Measurements from ENCODE around the gene PRR5.
"Not testable (repeated sequence)": the region's sequence is repeated elsewhere in the genome, so short reads cannot be mapped to it uniquely, and the experiment has no call there.

Gene PRR5

DNA sequence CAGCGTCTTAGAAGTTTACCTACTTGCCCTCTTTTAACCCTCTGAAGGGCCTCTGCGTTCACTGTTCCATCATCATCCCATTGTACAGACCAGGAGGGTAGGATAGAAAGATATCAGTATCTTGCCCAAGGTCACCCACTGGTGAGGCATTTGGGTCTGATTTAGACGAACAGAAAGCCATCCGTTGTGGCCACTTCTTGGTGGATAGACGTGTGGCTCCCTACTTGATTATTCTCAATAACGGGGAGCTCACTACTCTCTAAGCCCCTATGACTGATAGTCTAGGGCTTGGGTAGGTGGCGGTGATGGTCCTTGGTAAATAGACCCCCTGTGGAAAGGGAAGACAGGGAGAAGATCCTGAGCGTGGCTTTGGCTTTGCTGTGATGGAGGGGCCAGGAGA, 28.6 kb upstream of the PRR5 start:
- no peak for DNase-seq (ENCODE audit: low read depth in 2 of 2)

DNA sequence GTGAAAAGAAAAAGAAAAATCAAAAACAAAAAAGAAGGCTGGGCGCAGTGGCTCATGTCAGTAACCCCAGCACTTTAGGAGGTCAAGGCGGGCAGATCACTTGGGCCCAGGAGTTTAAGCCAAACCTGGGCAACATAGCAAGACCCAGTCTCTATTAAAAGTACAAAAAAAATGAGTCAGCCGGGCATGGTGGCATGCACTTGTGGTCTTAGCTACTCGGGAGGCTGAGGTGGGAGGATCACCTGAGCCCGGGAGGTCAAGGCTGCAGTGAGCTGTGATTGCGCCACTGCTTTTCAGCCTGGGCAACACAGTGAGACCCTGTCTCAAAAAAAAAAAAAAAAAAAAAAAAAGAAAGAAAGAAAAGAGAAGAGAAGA, 26.0 kb upstream of the PRR5 start:
- DNase-seq (ENCODE audit: low read depth in 2 of 2): not testable (repeated sequence)

DNA sequence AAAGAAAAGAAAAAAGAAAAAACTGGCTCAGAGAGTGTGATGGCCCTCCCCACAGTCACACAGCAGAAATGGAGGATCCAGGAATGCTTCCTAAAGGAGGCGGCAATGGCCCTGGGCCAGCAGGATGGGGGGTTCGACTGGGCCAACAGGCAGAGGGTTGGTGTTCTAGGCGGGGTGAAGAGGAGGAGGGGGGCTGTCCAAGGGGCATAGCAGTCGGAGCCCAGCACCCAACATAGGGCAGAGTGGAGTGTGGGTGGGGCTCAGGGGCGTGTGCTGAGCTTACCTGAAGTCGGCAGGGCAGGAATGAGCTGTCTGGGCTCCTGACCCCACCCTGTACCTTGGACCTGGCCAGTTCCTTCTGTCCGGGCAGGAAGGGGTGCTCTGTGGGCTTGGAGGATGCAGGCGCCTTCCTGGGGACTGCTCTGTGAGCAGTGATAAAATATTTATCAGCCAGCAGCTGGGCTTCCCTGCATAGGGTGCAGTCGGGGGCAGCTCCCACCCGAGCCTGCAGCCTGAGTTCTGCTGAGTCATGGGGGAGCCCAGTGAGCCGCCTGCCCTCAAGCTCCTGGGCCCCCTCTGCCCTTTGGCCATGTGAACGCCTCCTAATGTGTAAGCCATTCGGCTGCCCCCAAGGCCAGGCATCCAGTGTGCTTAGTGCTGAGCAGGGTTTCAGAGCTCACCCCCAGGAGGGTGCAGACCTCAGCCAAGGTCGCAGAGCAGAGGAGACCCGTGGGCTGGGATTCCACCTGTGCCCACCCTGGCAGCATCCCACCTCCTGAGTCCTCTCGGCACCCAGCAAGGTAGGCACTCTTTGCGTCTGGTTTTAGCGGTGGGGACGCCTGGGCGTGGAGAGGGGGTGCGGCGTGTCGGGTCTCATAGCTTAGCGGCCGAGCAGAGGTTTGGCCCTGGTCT, 25.3 kb upstream of the PRR5 start:
- DNase-seq (ENCODE audit: low read depth in 2 of 2): no peak

DNA sequence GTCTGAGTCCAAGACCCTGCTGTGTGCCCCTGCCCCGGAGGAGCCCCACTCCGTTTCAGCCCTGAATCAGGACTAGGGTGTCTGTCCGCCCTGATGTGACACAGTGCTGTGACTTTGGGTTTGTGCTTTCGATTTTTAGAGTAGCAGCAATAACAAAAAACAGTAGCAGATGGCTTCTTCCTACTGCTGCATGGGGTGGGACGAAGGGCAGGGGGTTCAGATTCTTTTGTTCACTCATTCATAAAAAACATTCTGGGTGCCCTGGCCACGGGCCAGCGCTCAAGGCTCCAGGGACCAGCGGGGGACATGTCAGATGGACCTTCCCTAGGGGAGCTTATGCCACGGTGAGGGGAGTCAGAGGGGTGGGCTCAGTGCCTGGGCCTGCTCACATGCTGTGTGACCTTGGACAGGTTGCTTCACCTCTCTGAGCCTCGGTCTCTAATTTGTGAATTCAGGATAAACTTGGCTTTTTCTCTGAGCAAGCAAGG, 24.6 kb upstream of the PRR5 start:
- no peak for DNase-seq (ENCODE audit: low read depth in 2 of 2)

DNA sequence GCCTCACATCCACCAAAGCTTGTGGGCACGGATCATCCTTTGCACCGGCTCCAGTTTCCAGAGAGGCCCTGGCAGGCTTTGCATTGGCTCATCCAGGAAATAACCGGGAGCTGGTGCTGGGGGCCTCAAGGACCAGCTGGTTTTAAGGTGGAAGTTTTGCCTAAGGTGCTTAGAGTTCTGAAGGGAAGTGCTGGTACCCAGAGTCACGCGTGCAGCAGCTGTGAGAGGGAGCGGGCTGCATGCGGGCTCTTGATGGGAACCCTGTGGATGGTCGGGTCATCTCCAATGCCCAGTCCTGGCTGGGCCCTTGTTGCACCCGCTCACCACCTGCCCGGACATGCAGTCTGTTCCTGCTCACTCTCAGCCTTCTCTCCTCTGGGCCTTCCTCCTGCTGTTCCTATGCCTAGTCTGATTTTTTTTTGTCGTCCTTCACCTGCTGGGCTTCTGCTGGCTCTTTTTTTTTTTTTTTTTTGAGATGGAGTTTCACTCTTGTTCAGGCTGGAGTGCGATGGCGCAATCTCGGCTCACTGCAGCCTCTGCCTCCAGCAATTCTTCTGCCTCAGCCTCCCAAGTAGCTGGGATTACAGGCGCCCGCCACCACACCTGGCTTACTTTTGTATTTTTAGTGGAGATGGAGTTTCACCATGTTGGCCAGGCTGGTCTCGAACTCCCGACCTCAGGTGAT, 24.0 kb upstream of the PRR5 start:
- no peak for DNase-seq (ENCODE audit: low read depth in 2 of 2)

DNA sequence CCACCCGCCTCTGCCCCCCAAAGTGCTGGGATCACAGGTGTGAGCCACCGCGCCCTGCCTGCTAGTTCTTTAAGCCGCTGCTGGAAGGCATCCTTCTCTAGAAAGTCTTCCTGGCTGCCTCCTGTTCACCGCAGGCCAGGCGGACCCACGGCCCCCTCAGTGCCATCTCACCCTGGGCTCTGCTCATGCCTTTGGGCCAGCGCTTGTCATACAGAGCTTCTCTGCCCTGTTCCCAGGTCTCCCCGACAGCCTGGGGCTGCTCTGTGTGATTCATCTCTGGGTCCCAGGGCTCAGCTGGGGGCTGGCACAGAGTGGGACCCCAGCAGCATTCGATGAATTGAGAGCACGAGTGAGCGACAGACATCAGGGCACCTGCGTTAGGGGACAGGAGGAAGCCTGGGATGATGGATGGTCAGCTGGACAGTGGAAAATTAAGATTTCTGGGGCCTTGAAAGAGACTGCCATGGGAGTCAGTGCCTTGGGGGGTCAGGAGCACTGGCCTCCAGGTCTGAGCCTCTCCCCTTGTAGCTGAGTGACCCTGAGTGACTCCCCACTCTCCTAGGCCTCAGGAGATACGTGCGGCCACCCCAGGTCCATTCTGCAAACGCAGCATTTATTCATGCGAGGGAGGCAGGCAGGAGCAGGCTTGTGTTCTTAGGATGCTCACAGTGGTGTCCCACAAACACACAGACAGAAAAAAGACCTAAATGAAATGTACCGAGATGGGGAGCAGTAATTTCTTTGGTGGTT, 23.3 kb upstream of the PRR5 start:
- no peak for DNase-seq (ENCODE audit: low read depth in 2 of 2)

DNA sequence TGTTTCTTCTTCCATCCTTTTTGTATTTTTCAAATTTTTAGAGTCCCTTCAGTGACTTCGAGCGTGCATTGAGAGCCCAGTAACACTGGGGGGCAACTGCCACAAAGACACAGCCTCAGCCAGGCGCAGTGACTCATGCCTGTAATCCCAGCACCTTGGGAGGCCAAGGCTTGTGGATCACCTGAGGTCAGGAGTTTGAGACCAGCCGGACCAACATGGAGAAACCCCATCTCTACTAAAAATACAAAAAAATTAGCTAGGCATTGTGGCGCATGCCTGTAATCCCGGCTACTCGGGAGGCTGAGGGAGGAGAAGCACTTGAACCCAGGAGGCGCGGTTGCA, 22.7 kb upstream of the PRR5 start:
- DNase-seq (ENCODE audit: low read depth in 2 of 2): not testable (repeated sequence)

DNA sequence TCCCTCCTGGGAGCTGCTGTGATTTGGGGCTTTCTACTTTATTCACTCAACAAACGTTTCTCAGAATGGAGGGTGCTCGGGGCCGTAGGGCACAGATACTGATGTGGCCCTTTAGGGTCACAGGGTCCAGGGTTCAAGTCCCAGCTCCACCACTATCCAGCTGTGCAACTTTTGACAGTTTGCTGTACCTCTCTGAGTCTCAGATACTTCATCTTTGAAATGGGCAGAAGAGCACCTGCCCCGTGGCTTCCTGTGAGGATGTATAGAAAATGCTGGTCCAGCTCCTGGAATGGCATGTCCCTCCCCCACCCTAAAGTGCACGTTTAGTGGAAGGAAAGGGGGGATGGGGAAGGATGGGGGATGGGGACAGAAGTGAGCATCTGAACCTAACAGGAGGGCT, 21.9 kb upstream of the PRR5 start:
- DNase-seq (ENCODE audit: low read depth in 2 of 2): no peak

DNA sequence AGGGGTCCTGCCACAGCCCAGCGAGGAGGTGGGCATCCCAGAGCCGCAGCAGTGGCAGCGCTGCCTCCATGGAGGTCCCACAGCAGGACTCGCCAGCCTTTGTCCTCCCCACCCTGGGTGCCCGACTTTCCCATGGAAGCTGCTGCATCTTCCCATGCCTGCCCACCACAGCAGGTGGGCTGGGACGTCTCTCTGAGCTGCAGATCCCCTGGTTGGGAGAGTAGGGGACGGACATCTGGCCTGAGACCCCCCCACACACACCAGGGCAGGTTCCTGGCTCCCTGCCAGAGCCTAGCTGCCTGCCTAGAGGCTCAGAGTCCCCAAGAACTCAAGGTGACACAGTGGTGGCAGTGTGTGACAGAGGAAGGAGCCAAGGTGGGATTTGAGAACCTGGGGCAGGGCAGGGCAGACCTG, 21.5 kb upstream of the PRR5 start:
- no peak for DNase-seq (ENCODE audit: low read depth in 2 of 2)

DNA sequence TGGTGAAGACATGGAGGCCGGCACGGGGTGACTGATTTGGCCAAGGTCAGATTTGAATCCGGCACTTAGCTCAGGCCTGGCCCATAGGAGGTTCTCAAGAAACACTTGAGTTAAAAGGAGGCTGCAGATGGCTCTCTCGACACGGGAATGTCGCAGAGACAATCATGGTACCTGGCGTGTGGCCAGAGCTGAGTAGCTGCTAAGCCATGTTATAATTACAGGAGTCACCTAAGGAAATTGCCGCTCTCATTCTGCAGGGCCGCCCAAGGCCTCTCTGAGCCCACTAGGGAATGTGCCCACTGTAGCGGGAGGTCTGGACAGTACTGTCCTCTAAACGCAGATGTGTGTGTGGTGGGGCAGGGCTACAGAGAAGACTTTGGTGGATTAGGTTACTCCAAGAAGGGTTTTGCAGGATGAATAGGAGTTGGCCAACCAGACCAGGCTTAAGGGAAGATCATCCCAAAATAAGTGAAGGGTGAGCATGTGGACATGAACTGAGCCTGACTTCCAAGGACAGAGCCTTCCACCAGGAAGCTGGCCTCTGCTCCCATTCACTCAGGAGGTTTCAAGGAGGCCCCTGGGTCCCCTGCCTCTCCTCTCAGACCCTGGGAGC, 19.3 kb upstream of the PRR5 start:
- DNase-seq (ENCODE audit: low read depth in 2 of 2): no peak

DNA sequence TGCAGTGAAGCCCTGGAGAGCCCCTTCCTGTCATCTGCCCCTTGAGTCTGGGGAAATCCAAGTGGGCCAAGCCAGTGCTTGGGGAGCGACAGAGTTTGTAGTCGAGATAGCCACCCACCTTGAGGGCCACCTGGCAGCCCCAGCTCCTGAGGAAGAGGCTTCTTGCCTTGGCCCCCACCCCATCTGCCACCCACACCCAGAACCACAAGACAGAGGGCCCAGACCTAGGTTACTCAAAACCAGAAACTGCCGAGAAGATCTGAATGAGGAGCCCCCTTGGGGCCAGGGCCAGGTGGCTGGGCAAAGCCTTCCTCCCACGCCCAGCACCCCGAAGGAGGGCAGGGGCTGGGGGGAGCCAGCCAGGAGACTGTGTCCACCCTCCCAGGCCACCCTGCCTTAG, 18.8 kb upstream of the PRR5 start:
- DNase-seq (ENCODE audit: low read depth in 2 of 2): no peak

DNA sequence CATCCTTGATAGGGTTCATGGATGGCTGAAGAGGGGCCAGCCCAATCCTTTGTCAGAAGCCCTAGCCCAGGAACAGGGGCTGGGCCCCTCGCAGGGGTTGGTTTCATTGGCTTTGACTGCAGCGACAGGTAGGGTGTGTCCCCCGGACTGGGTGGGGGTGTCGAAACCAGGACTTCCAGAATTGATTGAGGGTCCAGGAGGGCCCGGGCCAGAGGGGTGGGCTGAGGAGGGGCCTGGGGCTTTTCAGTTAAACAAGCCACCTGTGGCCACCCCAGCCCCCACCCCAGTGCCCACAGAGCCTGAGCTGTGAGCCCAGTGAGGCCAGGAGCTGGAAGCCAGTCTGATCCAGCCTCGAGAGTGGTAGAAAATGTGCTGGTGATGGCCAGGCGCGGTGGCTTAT, 18.1 kb upstream of the PRR5 start:
- DNase-seq (ENCODE audit: low read depth in 2 of 2): no peak

DNA sequence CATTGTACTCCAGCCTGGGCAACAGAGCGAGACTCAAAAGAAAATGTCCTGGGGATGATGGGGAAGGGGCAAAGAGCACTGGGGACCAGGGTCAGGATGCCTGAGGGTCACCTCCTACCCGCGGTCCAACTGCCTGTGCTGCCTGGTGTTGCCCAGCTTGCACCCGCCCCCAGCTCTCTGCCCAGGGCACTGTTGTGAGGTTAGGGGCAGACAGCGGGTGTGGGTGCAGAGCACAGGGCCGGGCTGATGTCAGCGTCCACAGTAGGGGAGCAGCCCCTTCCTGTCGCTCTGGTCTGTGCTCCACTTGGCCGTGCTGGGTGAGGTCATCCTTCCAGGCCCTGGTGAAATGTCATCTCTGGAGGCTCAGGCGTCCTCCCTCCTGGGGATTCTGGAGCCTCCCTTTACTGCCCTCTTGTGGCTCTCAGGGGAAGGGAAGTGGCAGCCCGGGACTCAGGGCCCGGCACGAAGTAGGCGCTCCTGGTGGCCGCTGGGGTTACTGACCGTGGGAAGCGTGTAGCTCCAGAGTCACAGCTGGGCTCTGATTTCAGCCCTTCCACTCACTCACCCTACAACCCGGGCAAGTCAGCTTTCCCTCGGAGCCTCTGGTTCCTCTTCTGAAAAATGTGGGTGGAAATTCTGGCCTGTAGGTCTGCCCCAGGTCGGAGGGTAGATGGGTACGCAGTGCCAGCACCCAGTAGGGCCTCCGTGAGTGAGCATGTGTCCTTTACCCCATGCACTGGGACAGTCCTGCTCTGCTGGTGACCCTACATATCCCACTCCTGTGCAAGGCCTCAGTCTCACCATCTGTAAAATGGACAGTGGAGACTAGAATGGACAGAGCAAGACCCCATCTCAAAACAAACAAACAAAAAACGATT, 17.3 kb upstream of the PRR5 start:
- peak; percentile 62 for DNase-seq (ENCODE audit: low read depth in 2 of 2)

DNA sequence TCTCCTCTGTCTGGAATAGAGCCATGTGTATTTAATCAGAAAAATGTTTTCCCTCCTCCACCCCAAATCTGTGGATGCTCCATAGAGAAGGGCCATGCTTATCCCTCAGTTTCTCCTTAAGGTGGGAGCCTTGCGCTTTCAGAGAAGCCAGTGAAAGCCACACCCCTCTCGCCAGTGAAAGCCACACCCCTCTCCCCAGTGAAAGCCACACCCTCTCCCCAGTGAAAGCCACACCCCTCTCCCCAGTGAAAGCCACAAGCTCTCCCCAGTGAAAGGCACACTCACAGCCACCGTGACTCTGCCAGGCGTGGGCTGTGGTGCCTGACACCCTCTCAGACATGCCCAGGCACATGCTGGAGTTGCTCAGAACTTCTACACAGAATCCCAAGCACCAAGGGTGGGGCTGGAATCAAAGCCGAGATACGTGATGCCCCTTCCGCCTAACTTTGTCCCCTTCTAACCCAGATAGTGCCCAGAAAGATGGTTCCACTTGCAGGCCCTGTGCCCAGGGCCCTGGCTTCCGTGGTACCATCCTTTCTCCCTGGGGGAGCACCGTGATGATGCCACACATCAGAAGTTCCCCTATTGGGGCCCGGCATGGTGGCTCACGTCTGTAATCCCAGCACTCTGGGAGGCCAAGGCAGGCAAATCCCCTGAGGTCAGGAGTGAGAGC, 16.5 kb upstream of the PRR5 start:
- peak; percentile 51 to 65 for DNase-seq (ENCODE audit: low read depth in 2 of 2)

DNA sequence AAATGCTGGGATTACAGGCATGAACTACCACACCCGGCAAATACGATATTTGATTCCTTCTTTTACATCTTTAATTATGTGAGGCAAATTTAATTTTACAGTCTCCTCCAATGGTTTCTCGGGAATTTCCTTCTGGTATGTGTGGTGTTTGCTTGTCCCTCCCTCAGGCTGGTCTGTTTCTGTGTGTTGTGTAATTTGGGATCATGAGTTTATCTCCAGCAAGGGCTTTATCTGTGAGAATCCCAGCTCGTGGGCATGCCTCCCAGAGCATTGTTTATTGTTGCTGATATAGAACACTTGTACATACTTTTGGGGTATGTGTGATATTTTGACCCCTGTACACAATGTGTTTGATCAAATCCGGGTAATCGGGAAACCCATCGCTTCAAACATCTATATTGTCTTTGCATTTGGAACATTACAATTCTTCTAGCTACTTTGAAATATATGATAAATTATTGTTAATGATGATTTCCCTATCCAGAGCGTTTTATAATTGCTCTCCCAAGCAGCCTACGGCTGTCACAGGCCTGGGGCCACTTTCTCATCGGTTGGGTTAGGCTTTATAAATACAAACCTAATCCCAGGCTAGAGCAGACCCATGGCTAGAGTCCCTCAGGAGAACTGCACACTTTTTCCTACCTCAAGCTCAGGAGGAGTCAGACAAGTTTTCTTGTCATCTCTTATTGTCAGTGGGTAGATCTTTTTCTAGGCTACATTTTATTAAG, 15.0 kb upstream of the PRR5 start:
- DNase-seq (ENCODE audit: low read depth in 2 of 2): no peak

DNA sequence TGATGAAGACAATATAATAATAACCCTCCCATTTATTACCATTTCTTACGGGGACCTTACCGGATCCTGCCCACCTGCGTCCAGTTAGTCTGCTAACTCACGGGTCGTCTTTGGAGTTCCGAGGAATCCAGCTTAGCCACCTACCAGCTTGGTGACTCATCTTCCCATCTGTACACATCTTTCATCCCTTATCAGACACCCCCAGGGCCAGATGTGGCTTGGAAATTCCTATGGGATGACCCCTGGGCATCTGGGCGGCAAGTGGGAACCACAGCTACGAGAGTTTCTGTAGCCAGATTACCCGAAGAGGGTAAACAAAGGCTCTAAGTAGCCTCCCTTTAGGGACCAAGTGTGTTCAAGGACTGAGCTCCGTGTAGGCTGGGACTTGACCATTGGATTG, 12.8 kb upstream of the PRR5 start:
- DNase-seq (ENCODE audit: low read depth in 2 of 2): no peak

DNA sequence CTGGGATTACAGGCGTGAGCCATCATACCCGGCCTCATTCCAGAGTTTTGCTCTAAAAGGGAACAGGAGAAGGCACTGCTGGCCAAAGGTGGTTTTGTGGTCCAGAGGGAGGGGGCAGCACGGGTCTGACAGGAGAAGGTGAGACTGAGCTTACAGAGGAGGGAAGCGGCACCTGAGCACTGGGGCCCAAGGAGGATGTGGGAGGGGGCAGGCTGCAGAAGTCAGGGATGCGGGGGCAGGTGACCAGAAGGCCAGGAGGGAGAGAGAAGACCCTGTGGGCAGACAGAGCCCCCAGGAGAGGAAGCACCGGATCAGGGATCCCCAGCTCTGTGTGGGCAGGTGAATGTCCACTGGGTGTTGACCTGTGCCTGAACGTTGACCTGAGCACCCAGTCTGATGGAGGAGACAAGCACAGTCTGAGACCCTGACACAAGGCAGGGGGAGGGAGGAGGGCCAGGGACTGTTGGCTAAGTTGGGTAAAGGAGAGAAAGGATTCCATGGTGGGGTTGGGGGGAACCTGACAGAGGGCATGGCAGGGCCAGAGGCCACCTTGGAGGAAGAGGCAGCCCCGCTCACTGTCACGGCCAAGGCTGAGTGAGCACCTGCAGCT, 12.0 kb upstream of the PRR5 start:
- no peak for DNase-seq (ENCODE audit: low read depth in 2 of 2)

DNA sequence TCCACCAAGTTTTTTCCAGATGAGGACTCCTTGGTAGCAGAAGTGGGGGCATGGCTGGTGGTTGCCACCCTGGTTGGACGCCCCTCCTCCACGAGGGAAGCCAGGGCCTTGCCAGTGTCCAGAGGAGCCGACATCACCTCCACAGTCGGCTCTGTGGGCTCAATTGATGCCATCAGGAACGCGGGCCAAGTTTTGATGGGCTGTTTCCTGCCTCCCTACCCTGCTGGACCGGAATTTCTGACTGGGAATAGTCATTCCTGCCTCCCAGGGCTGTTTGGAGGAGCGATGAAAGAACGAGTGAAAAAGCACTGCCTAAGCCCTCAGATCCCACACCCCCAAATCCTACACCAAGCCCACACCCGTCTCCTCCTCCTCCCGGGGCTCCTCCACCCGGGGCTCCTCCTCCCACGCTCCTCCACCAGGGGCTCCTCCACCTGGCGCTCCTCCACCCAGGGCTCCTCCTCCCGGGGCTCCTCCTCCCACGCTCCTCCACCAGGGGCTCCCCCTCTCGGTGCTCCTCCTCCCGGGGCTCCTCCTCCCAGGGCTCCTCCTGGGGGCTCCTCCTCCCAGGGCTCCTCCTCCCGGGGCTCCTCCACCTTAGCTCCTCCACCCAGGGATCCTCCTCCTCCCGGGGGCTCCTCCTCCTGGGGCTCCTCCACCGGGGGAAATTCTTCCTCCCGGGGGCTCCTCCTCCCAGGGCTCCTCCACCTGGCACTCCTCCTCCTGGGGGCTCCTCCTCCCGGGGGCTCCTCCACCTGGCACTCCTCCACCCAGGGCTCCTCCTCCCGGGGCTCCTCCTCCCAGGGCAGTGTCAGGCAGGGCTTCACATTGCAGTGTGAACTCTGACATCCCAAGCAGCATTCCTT, 10.0 kb upstream of the PRR5 start:
- DNase-seq (ENCODE audit: low read depth in 2 of 2): no peak

DNA sequence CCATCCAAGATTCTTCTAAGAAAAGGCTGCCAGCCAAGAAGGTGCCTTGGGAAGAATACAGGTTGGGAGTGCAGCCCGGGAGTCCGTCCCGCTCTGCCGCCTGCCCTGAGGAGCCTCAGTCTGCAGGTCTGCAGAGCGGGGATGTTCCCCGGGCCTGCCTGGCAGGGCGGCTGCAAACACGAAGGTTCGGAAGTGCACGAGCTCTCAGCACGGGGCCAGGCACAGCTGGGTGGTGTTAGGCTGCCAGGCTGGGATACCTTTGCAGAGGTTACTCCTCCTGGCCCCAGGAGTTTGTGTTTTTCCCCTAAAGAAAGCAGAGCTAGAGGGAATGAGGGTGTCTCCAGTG, 9.4 kb upstream of the PRR5 start:
- DNase-seq (ENCODE audit: low read depth in 2 of 2): no peak

Measured in stimulated activated CD8-positive, alpha-beta memory T cell treated with anti-CD3 and anti-CD28 coated beads, Interleukin-7, amount 100 ng/mL, for 1 hour (primary cell).